Ecto neural progenitor cell (in vitro differentiated cells): ENCODE data around the gene SGPL1.
"Not testable (repeated sequence)": the region's sequence is repeated elsewhere in the genome, so short reads cannot be mapped to it uniquely, and the experiment has no call there.

Experiments
- DNase-seq: peaks from one replicate; pipeline ENCODE4 v3.0.0-alpha.2; 2018; ENCODE audit warnings: low spot score

Gene SGPL1, protein sequence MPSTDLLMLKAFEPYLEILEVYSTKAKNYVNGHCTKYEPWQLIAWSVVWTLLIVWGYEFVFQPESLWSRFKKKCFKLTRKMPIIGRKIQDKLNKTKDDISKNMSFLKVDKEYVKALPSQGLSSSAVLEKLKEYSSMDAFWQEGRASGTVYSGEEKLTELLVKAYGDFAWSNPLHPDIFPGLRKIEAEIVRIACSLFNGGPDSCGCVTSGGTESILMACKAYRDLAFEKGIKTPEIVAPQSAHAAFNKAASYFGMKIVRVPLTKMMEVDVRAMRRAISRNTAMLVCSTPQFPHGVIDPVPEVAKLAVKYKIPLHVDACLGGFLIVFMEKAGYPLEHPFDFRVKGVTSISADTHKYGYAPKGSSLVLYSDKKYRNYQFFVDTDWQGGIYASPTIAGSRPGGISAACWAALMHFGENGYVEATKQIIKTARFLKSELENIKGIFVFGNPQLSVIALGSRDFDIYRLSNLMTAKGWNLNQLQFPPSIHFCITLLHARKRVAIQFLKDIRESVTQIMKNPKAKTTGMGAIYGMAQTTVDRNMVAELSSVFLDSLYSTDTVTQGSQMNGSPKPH

GRCh38 chr10:70815504-70816219 lies at the start of gene SGPL1:
Gene SGPL1 (plus strand): TSS chr10:70815948. CDS start chr10:70816854, 906 bp downstream.
- DNase-seq = peak; percentile 92

DNA sequence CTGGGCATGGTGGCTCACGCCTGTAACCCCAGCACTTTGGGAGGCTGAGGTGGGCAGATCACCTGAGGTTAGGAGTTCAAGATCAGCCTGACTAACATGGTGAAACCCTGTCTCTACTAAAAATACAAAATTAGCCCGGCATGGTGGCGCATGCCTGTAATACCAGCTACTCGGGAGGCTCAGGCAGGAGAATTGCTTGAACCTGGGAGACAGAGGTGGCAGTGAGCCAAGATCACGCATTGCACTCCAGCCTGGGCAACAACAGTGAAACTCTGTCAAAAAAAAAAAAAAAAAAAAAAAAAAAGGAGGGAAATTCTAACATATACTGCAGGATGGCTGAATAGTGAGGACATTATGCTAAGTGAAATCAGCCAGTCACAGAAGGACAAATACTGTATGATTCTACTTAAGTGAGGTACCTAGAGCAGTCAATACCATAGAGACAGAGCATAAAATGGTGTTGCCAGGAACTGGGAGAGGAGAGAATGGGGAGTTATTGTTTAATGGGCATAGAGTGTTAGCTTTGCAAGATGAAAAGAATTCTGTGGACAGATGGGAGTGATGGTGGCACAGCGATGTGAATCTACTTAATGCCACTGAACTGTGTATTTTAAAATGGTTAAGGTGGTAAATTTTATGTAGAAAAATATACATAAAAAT lies 47.6 kb upstream of the SGPL1 start:
- not testable (repeated sequence) for DNase-seq

- DNase-seq = no peak
Observed at GRCh38 chr10:70769121-70769520, 46.6 kb upstream of the SGPL1 start.

GRCh38 chr10:70770001-70770400 lies 45.7 kb upstream of the SGPL1 start:
- no peak for DNase-seq

DNA sequence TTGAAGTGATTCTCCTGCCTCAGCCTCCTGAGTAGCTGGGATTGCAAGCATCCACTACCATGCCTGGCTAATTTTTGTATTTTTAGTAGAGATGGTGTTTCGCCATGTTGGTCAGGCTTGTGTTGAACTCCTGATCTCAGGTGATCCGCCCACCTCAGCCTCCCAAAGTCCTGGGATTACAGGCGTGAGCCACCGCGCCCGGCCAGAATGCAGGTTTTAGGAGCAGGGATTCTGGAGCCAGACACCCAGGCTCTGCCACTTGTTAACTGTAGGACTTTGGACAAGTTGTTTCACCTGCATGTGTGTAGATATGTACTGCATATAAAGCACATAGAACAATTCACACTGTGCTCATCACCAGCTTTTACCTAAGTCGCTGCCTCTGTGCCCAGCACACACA lies 45.2 kb upstream of the SGPL1 start:
- not testable (repeated sequence) for DNase-seq

- DNase-seq = no peak
Observed at GRCh38 chr10:70771311-70772194, 44.2 kb upstream of the SGPL1 start.

- DNase-seq = no peak
Observed at GRCh38 chr10:70772627-70773026, 43.1 kb upstream of the SGPL1 start.

DNA sequence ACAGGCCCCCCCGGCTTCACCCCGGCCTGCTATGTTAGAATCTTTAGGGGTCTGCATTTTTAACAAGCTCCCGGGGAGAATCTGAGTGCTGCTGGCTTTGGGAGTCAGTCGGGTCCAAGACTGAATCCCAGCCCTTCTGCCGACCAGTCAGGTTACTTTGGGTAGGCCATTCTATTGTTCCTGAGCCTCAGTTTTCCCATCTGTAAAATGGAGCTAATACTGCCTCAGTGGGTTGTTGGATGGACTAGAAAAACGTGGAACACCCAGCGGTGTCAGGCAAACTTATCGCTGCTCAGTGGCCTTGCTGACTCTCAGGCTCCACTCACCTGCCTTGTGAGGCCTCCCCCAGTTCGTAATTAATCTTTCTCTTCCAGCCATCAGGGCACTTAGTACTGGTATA lies 42.3 kb upstream of the SGPL1 start:
- no peak for DNase-seq

- peak; percentile 44 for DNase-seq
Observed at GRCh38 chr10:70773965-70774809, 41.6 kb upstream of the SGPL1 start.

DNA sequence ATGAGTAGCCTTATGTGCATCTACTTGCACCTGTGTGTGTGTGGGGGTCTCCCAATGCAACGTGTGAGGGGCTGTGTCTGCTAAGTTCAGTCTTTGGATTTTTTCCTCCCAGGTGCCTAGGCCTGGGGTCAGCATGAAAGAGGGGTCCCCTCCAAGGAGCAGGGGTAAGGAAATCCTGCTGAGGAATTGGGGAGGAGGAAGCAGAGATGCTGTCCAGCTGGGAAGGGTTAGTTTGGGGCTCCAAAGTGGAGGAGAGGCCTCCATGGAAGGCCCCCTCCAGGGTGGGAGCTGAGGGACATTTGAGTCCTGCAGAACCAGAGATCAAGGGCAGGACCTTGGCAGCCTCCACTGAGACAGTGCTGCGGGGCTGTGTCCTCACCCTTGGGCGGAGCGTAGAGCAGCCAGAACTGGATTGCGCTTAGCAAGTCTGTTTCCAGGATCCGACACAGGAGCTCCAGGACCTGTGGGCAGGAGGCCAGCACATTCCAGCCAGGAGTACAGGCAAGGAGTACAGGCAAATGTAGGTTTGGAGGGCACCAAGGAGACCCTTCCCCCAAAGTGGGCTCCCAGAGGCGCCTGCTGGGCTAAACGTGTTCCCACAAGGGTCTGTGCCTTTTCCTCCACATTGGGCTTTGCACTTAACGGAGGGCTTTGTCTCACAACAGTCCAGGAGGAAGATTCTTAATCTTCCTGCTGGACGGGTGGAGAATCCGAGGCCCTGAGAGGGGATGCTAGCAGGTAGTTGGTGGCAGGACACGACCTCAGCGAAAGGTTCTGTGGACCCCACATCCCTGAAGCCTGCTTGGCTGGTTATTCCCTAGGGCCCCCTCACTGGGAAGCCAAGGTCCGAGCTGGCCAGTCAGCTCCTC lies 40.7 kb upstream of the SGPL1 start:
- no peak for DNase-seq

DNA sequence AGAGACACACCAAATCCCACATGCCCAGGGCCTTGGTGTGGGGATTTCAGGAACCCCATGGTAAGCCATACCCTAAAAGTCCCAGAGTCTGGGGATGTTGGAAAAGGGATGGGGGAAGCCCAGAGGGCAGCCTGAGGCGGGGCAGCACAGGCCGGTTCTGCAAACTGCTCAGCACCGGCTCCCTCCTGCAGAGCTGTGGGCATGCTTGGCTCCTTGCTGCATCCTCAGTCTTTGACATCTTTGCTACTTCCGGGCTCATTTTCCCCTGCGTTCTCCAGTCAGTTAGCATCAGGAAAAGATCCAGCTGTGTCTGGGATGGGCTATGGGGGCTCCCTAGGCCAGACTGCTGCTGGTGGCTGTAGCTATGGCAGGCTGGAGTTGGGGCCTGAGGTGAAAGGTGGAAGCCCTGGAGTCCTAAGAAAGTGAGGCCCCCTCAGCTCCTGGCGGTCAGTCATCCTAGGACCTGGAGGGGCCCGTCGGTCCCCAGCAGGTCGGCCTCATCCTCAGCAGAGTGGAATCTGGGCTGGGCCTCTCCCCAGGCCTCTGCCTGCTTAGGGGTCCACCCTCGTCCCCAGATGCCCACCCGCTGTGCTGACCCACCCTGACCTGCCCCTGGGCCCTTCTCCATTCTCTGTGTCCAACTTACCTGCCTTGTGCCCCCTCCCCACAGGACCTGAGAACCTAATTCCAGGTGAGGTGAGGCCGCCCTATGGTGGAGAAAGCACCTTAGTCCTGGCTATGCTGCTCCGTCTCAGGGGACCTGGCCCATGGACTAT lies 39.9 kb upstream of the SGPL1 start:
- no peak for DNase-seq

DNA sequence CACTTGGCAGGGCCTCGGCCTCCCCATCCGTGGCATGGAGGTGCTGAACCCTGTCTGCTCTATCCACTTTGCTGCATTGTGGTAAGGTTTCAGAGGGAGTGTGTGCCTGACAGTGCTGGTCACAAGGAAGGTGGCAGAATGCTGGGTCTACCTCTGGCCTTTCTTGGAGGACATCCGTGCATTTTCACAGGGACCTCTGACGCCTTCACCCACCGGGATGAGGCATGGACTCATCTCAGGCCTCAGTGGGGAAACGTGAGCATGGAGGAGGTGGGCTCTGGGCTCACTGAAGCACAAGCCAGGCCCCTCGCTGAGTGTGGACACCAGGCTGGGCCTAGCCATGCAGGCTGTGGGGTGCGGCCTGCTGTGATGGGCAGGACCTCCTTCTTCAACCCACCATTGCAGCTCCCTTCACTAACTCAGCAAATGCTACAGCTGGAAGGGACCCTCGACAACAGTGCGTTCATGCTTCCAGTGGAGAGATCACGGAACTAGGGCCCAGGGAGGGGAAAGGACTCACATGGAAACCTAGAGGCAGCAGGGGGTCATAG lies 39.2 kb upstream of the SGPL1 start:
- no peak for DNase-seq

- DNase-seq = peak; percentile 41
Observed at GRCh38 chr10:70777063-70777875, 38.5 kb upstream of the SGPL1 start.

DNA sequence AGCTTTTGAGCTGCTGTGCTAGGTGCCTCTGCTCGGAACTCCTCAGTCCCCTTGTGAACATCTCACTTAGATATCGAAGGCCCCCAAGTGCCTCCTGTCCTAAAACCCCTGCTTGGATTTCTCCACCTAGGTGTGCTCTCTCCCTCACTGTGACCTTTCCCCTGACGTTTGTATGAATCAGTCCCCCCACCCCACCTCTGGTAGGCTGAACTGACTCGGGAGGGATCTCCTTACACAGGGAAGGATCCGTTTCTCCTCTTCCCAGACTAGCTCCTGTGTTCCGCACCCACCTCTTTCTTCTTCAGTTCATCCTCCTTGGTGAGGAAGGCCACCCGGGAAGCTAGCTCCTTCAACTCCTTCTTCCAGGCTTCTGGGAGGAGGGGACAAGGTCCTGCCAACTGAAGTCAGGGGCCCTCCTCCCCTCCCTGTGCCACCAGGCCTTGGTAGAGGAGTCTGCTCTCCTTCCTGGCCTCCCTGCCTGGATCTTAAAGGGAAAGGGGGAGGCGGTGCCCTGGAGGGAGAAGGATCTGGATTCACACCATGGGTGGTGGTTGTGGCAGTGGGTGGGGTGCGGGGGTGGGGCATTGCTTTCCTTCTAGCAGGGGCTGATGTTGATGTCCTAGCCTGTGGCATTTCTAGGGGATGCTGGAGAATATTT lies 37.4 kb upstream of the SGPL1 start:
- no peak for DNase-seq

DNA sequence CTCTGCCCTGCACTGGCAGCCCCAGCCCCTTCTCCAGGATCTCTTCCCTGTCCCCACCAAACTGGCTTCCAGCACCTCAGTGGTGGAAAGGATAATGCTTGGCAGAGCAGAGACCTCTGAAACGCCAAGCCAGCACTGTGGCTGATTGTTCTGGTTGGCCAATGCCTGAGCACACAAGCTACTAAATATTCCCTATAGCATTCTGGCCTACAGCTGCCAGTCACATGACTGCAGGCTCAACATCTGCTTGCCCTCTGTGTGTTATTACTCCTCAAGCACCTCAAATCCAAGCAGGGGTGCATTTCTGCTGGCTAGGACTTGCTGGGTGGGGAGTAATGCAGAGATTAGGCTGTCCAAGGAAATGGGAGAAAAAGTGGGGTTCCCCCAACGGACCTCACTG lies 36.7 kb upstream of the SGPL1 start:
- no peak for DNase-seq

GRCh38 chr10:70779511-70780369 lies 36.0 kb upstream of the SGPL1 start:
- no peak for DNase-seq
